ENCODE data around the gene TUBE1. TPM values are rescaled to one million over a fixed set of nuclear protein-coding genes. Genes with fewer than 3 reads are reported as not detected.

TUBE1 gene
- total and polyA plus RNA-seq, 9 donors = 16.0 to 53.0 (median 25.9) TPM

DNA sequence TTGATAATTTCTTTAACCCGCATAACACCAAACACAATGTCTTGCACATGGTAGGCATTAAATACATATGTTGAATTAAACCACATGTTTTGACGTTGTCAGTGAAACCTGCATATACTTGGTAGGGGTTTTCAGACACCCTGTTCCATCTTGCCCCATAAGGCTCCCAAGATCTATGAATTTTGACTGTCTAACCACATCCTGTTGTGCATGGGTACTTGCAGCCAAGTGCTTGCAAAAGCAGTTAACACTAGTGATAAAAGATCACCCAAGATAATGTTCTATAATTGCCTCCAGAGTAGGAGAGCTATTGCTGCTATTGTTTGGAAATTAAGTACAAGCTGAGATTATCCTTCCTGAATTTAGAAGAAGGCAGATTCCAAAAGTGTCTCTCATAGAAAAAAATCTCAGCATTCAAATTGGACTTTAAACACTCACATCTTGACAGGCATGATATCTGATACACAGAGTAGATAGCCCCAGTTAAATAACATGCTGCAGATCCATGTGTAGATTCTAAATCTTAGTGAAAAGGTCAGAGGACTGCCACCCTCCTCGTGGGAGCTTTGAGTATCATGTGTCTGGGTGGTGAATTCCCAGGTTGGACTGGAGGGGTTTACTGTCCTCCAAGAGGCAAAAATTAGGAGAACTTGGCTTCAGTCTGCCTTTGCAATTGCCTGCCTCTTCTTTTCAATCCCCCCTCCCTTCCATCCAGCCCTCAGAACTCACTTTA, 59.2 kb downstream of the TUBE1 start:
- H3K36me3 ChIP-seq = no peaks in the 10 kb centered on the region
- DNase-seq = no peak
- intact Hi-C loops (cut with DNase I) = no loop called here
- no peak overlapping the region for H3K4me3 ChIP-seq
- peaks cover 4% of the 10 kb centered on the region for H3K4me1 ChIP-seq (ENCODE audit: insufficient read depth)
- no peak overlapping the region for H3K27ac ChIP-seq
- TF ChIP-seq POLR2A (IDR thresholded peaks at IDR 0.05) (no peak), EP300 (IDR thresholded peaks at IDR 0.05) (no peak)
- TF ChIP-seq, protein P1, sequence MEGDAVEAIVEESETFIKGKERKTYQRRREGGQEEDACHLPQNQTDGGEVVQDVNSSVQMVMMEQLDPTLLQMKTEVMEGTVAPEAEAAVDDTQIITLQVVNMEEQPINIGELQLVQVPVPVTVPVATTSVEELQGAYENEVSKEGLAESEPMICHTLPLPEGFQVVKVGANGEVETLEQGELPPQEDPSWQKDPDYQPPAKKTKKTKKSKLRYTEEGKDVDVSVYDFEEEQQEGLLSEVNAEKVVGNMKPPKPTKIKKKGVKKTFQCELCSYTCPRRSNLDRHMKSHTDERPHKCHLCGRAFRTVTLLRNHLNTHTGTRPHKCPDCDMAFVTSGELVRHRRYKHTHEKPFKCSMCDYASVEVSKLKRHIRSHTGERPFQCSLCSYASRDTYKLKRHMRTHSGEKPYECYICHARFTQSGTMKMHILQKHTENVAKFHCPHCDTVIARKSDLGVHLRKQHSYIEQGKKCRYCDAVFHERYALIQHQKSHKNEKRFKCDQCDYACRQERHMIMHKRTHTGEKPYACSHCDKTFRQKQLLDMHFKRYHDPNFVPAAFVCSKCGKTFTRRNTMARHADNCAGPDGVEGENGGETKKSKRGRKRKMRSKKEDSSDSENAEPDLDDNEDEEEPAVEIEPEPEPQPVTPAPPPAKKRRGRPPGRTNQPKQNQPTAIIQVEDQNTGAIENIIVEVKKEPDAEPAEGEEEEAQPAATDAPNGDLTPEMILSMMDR (IDR thresholded peaks at IDR 0.05) = no peak
- WGBS, 3 donors = 76 to 84% (median 81%) methylated on average over 3 of the region's 3 CpGs
- no peaks in the 10 kb centered on the region for H3K9me3 ChIP-seq
- no peaks in the 10 kb centered on the region for H3K27me3 ChIP-seq

DNA sequence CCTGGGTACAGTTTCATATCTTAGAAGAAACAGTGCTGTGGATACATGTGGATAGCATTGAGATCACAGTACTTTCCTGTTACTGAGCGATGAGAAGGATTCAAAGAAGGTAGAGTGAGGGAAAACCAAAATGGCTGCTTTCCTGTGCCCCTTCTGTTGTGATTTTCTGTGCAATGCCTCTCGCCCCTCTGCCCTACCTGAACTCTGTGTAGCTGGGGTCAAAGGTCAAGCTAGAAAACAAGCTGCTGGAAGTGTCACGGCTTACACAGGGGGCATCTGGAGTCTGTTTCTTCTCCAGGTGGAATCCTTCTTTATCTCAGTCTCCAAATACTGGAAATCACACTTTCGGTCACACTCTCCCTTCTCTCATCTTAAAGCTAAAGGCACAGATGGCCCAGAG, 60.3 kb downstream of the TUBE1 start:
- WGBS, 3 donors = 92 to 94% (median 93%) methylated on average over 4 of the region's 4 CpGs
- TF ChIP-seq EP300 (IDR thresholded peaks at IDR 0.05) (no peak), POLR2A (IDR thresholded peaks at IDR 0.05) (no peak)
- TF ChIP-seq, protein P1 (IDR thresholded peaks at IDR 0.05) = no peak

DNA sequence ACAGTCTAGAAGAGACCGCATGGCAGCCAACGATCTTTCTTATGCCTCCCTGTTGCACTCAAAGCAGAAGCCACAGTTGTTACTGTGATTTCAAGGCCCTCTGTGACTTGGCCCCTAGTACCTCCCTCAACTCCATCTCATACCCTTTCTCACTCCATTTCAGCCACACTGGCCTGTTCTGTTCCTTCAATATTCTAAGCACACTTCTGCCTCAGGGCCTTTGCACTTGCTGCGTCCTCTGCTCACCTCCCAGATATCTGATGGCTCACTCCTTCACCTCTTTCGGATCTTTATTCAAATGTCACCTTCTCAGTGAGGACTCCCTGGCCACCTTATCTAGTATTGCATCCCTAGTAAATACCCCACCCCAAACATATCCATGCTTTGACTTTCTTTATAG, 62.8 kb downstream of the TUBE1 start:
- Histone ChIP-seq H3K27ac (no peak overlapping the region), H3K27me3 (no peaks in the 10 kb centered on the region), H3K36me3 (no peaks in the 10 kb centered on the region), H3K9me3 (no peaks in the 10 kb centered on the region), H3K4me3 (no peak overlapping the region), H3K4me1 (ENCODE audit: insufficient read depth) (peaks cover 2% of the 10 kb centered on the region)
- intact Hi-C loops (cut with DNase I) = no loop called here
- TF ChIP-seq POLR2A (IDR thresholded peaks at IDR 0.05) (no peak), EP300 (IDR thresholded peaks at IDR 0.05) (no peak)
- TF ChIP-seq, protein P1 (IDR thresholded peaks at IDR 0.05) = no peak
- DNase-seq = no peak
- 96 to 98% (median 96%) methylated on average over 4 of the region's 4 CpGs for WGBS, 3 donors

More for the DNA sequence above, 60.3 kb downstream of the TUBE1 start:
- H3K4me1 ChIP-seq (ENCODE audit: insufficient read depth) = peaks cover 3% of the 10 kb centered on the region
- no peaks in the 10 kb centered on the region for H3K9me3 ChIP-seq
- DNase-seq = no peak
- H3K27me3 ChIP-seq = no peaks in the 10 kb centered on the region
- H3K36me3 ChIP-seq = no peaks in the 10 kb centered on the region
- H3K4me3 ChIP-seq = no peak overlapping the region
- intact Hi-C loops (cut with DNase I) = no loop called here
- no peak overlapping the region for H3K27ac ChIP-seq

DNA sequence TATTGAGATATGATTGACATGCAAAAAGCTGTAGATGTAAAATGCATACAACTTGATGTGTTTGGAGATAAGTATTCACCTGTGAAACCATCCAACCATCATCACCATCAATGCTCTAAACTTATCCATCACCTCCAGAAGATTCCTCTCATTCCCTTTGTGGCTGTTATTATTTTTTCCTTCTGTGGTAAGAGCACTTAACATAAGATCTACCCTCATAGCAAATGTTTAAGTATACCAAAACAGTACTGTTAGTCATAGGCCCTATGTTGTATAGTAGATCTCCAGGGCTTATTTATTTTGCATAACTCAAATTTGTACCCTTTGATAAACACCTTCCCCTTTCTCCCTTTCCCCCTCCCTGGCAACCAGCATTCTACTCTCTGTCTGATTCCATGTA, 64.5 kb downstream of the TUBE1 start:
- peaks cover 7% of the 10 kb centered on the region for H3K4me1 ChIP-seq (ENCODE audit: insufficient read depth)
- no peaks in the 10 kb centered on the region for H3K36me3 ChIP-seq
- H3K9me3 ChIP-seq = no peaks in the 10 kb centered on the region
- no peak overlapping the region for H3K27ac ChIP-seq
- TF ChIP-seq, protein P1 (IDR thresholded peaks at IDR 0.05) = no peak
- no peak for TF ChIP-seq POLR2A (IDR thresholded peaks at IDR 0.05)
- TF ChIP-seq EP300 (IDR thresholded peaks at IDR 0.05) = no peak
- no peaks in the 10 kb centered on the region for H3K27me3 ChIP-seq
- no peak overlapping the region for H3K4me3 ChIP-seq
- intact Hi-C loops (cut with DNase I) = no loop called here
- no peak for DNase-seq

All from ovary (tissue), 9 donors.